GM18505 (cell line): ENCODE results near the gene CTNNA3.

Source experiments
- ATAC-seq: cut with Tn5 transposase; IDR thresholded peaks from one replicate; pipeline ENCODE4 v1.9.1; 2021; ENCODE audit not compliant: unreplicated experiment
- POLR2A ChIP-seq: IDR thresholded peaks from 4 replicates; pipeline ENCODE4 v1.6.1; 2011; ENCODE audit warnings: borderline replicate concordance; ENCODE audit not compliant: insufficient read depth, insufficient read length; ENCODE audit errors: extremely low read depth

CTNNA3 gene

GRCh38 chr10:65864529-65864928 lies 1831.5 kb downstream of the CTNNA3 start:
- ATAC-seq, result no peak
- TF ChIP-seq POLR2A, result no peak

GRCh38 chr10:65864036-65864435 lies 1832.0 kb downstream of the CTNNA3 start:
- TF ChIP-seq POLR2A, result no peak
- ATAC-seq, result no peak
